ENCODE data around the gene GALNT10.

The GALNT10 gene

GRCh38 chr5:154301726-154302125 is 111.2 kb downstream of the GALNT10 start:
- ATAC-seq: no peak
- no peak for TF ChIP-seq ZNF565 (CRISPR knock-in tag; conservative IDR thresholded peaks at IDR 0.05; ENCODE audit: low read depth)
- no peak for TF ChIP-seq CSDC2 (CRISPR knock-in tag; IDR thresholded peaks at IDR 0.05)
- TF ChIP-seq TSHZ2 (CRISPR knock-in tag; IDR thresholded peaks at IDR 0.05): no peak
- no peak for TF ChIP-seq BACH2 (CRISPR knock-in tag; IDR thresholded peaks at IDR 0.05; ENCODE audit: borderline replicate concordance)
- TF ChIP-seq POU6F1 (CRISPR knock-in tag; IDR thresholded peaks at IDR 0.05; ENCODE audit: borderline replicate concordance, low read depth): no peak
- TF ChIP-seq ZC3H10 (CRISPR knock-in tag; IDR thresholded peaks at IDR 0.05): no peak
- no peak for TF ChIP-seq PATZ1 (CRISPR knock-in tag; IDR thresholded peaks at IDR 0.05; ENCODE audit: borderline replicate concordance)
- TF ChIP-seq OSR1 (CRISPR knock-in tag; IDR thresholded peaks at IDR 0.05): no peak
- TF ChIP-seq PPARA (CRISPR knock-in tag; IDR thresholded peaks at IDR 0.05; ENCODE audit: borderline replicate concordance): no peak

- no peak for ATAC-seq
- no peak for TF ChIP-seq TCF4 (CRISPR knock-in tag; IDR thresholded peaks at IDR 0.05; ENCODE audit: borderline replicate concordance)
- no peak for TF ChIP-seq ZFP30 (CRISPR knock-in tag; IDR thresholded peaks at IDR 0.05)
- TF ChIP-seq ARNTL (CRISPR knock-in tag; IDR thresholded peaks at IDR 0.05; ENCODE audit: borderline replicate concordance, low read depth): no peak
- no peak for TF ChIP-seq GLIS3 (CRISPR knock-in tag; IDR thresholded peaks at IDR 0.05)
- no peak for TF ChIP-seq BACH2 (CRISPR knock-in tag; IDR thresholded peaks at IDR 0.05; ENCODE audit: borderline replicate concordance)
- no peak for TF ChIP-seq RARB (CRISPR knock-in tag; IDR thresholded peaks at IDR 0.05)
- TF ChIP-seq CSRNP3 (CRISPR knock-in tag; IDR thresholded peaks at IDR 0.05): no peak
- no peak for TF ChIP-seq CSDC2 (CRISPR knock-in tag; IDR thresholded peaks at IDR 0.05)
- TF ChIP-seq SNAI2 (CRISPR knock-in tag; IDR thresholded peaks at IDR 0.05): no peak
- TF ChIP-seq CREB5 (CRISPR knock-in tag; IDR thresholded peaks at IDR 0.05; ENCODE audit: low read depth): no peak
- TF ChIP-seq ISL1 (CRISPR knock-in tag; IDR thresholded peaks at IDR 0.05): no peak
- no peak for TF ChIP-seq ZNF8 (CRISPR knock-in tag; IDR thresholded peaks at IDR 0.05)
- TF ChIP-seq ZC3H10 (CRISPR knock-in tag; IDR thresholded peaks at IDR 0.05): no peak
These were observed 111.6 kb downstream of the GALNT10 start for GRCh38 chr5:154302161-154302560.

- no peak for TF ChIP-seq POU6F1 (CRISPR knock-in tag; IDR thresholded peaks at IDR 0.05; ENCODE audit: borderline replicate concordance, low read depth)
- TF ChIP-seq ZFP30 (CRISPR knock-in tag; IDR thresholded peaks at IDR 0.05): no peak
- no peak for TF ChIP-seq ZFP3 (CRISPR knock-in tag; IDR thresholded peaks at IDR 0.05)
- no peak for TF ChIP-seq ZNF8 (CRISPR knock-in tag; IDR thresholded peaks at IDR 0.05)
- no peak for TF ChIP-seq CSRNP3 (CRISPR knock-in tag; IDR thresholded peaks at IDR 0.05)
- no peak for TF ChIP-seq ZC3H10 (CRISPR knock-in tag; IDR thresholded peaks at IDR 0.05)
- TF ChIP-seq BACH2 (CRISPR knock-in tag; IDR thresholded peaks at IDR 0.05; ENCODE audit: borderline replicate concordance): no peak
- no peak for TF ChIP-seq CSDC2 (CRISPR knock-in tag; IDR thresholded peaks at IDR 0.05)
- no peak for TF ChIP-seq SNAI2 (CRISPR knock-in tag; IDR thresholded peaks at IDR 0.05)
- no peak for TF ChIP-seq ZNF70 (CRISPR knock-in tag; IDR thresholded peaks at IDR 0.05)
- TF ChIP-seq RARB (CRISPR knock-in tag; IDR thresholded peaks at IDR 0.05): no peak
- TF ChIP-seq ISL1 (CRISPR knock-in tag; IDR thresholded peaks at IDR 0.05): no peak
- no peak for ATAC-seq
These were observed 112.6 kb downstream of the GALNT10 start for GRCh38 chr5:154303133-154303532.
